Hepatocyte (in vitro differentiated cells): ENCODE data around the gene GMDS. TPM values are rescaled to one million over a fixed set of nuclear protein-coding genes. Genes with fewer than 3 reads are reported as not detected.

Source experiments
- DNase-seq: peaks from one replicate; pipeline ENCODE4 v3.0.0-alpha.2; 2016; ENCODE audit warnings: low spot score
- H2AFZ ChIP-seq: fragments of 200-600 bp; sonication (generic); 2 replicates; pipeline ENCODE4 v1.6.0; 2016; ENCODE audit warnings: antibody characterized with exemption, mild to moderate bottlenecking
- H3K27ac ChIP-seq: fragments of 200-600 bp; sonication (generic); 2 replicates; pipeline ENCODE4 v1.5.1; 2016; ENCODE audit warnings: mild to moderate bottlenecking
- H3K27me3 ChIP-seq: fragments of 200-600 bp; sonication (generic); 2 replicates; pipeline ENCODE4 v1.6.1; 2016
- H3K36me3 ChIP-seq: fragments of 200-600 bp; sonication (generic); replicated peaks from 2 replicates; pipeline ENCODE4 v1.5.1; 2016; ENCODE audit warnings: low read depth; ENCODE audit not compliant: insufficient read depth
- H3K4me1 ChIP-seq: fragments of 200-600 bp; sonication (generic); 2 replicates; pipeline ENCODE4 v1.5.1; 2016; ENCODE audit warnings: mild to moderate bottlenecking, moderate library complexity; ENCODE audit not compliant: insufficient read depth
- H3K4me2 ChIP-seq: fragments of 200-600 bp; sonication (generic); 2 replicates; pipeline ENCODE4 v1.6.0; 2016
- H3K4me3 ChIP-seq: fragments of 200-600 bp; sonication (generic); 2 replicates; pipeline ENCODE4 v1.5.1; 2016; ENCODE audit warnings: mild to moderate bottlenecking
- H3K79me2 ChIP-seq: fragments of 200-600 bp; sonication (generic); 2 replicates; pipeline ENCODE4 v1.6.0; 2017; ENCODE audit warnings: mild to moderate bottlenecking
- H3K9me2 ChIP-seq: fragments of 200-600 bp; sonication (generic); replicated peaks from 2 replicates; pipeline ENCODE4 v1.6.0; 2017; ENCODE audit warnings: mild to moderate bottlenecking; ENCODE audit not compliant: insufficient read depth
- H3K9me3 ChIP-seq: fragments of 200-600 bp; sonication (generic); 2 replicates; pipeline ENCODE4 v1.5.1; 2016; ENCODE audit warnings: low read depth, mild to moderate bottlenecking
- H4K20me1 ChIP-seq: fragments of 200-600 bp; sonication (generic); 2 replicates; pipeline ENCODE4 v1.6.0; 2016; ENCODE audit warnings: mild to moderate bottlenecking; ENCODE audit not compliant: insufficient read depth, poor library complexity, severe bottlenecking
- EZH2 ChIP-seq: fragments of 200-600 bp; sonication (generic); IDR thresholded peaks from 2 replicates; pipeline ENCODE4 v1.6.1; 2016; ENCODE audit warnings: antibody characterized with exemption, mild to moderate bottlenecking, borderline replicate concordance
- EZH2phosphoT487 ChIP-seq: fragments of 200-600 bp; sonication (generic); IDR thresholded peaks from one replicate; pipeline ENCODE4 v1.6.1; 2018; ENCODE audit warnings: antibody characterized with exemption, mild to moderate bottlenecking, low read depth, moderate library complexity; ENCODE audit not compliant: unreplicated experiment, severe bottlenecking
- WGBS: methylation state at CpG from one replicate; pipeline ENCODE4 v1.1.6; 2016; ENCODE audit warnings: low lambda C conversion rate; ENCODE audit errors: missing lambda C conversion rate; 5-methylcytosine and 5-hydroxymethylcytosine counted together
- polyA plus RNA-seq: library from polyadenylated mRNA; unstranded; fragments of >200 nt; fragmentation: Nextera tagmentation; extraction: Ambion mirVana; gene quantifications from 2 replicates; pipeline ENCODE4 v1.2.1, GENCODE V29; 2016
- total RNA-seq: library from RNA; depleted of rRNA; stranded (reverse); fragments of >200 nt; gene quantifications from 2 replicates; pipeline ENCODE4 v1.2.3, GENCODE V29; 2014
- TF ChIP-seq, protein P1 (sequence below): fragments of 200-600 bp; sonication (generic); IDR thresholded peaks from 2 replicates; pipeline ENCODE4 v1.5.1; 2016; ENCODE audit warnings: antibody characterized with exemption, mild to moderate bottlenecking; ENCODE audit not compliant: poor library complexity

Gene GMDS
- total and polyA plus RNA-seq, 2 experiments from 2014 or later: 20.7 to 32.6 TPM

DNA sequence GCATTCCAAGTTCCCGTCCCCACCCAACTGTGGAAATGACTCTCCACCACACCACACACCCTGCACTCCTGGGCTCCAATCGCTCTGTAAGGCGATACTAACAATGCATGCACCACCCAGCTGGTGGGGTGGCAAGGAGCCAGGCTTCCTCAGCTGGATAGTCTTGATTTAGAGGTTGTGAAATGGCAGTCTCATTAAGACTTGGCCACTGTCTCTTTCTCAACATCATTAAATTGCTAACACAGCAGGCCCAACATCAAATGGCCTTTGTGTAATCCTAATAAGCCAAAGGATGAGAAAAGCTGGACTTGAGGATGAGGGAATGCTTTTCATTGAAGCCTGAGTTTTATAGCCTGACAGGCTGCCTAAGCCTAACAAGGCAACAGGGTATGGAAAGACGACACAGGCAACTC is 223.7 kb downstream of the GMDS start:
- Histone ChIP-seq H3K4me2 (no peak overlapping the region), H3K4me3 (no peak overlapping the region), H3K9me3 (no peaks in the 10 kb centered on the region), H4K20me1 (no peaks in the 10 kb centered on the region), H3K9me2 (no peaks in the 10 kb centered on the region), H3K27me3 (no peaks in the 10 kb centered on the region), H3K4me1 (peaks cover 3% of the 10 kb centered on the region), H3K27ac (no peak overlapping the region), H2AFZ (no peak overlapping the region), H3K36me3 (no peaks in the 10 kb centered on the region), H3K79me2 (no peaks in the 10 kb centered on the region)
- WGBS: 70% methylated on average over 4 of the region's 4 CpGs
- peak; percentile 14 for DNase-seq
- TF ChIP-seq, protein P1, sequence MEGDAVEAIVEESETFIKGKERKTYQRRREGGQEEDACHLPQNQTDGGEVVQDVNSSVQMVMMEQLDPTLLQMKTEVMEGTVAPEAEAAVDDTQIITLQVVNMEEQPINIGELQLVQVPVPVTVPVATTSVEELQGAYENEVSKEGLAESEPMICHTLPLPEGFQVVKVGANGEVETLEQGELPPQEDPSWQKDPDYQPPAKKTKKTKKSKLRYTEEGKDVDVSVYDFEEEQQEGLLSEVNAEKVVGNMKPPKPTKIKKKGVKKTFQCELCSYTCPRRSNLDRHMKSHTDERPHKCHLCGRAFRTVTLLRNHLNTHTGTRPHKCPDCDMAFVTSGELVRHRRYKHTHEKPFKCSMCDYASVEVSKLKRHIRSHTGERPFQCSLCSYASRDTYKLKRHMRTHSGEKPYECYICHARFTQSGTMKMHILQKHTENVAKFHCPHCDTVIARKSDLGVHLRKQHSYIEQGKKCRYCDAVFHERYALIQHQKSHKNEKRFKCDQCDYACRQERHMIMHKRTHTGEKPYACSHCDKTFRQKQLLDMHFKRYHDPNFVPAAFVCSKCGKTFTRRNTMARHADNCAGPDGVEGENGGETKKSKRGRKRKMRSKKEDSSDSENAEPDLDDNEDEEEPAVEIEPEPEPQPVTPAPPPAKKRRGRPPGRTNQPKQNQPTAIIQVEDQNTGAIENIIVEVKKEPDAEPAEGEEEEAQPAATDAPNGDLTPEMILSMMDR: no peak
- TF ChIP-seq EZH2phosphoT487 (no peak), EZH2 (no peak)

DNA sequence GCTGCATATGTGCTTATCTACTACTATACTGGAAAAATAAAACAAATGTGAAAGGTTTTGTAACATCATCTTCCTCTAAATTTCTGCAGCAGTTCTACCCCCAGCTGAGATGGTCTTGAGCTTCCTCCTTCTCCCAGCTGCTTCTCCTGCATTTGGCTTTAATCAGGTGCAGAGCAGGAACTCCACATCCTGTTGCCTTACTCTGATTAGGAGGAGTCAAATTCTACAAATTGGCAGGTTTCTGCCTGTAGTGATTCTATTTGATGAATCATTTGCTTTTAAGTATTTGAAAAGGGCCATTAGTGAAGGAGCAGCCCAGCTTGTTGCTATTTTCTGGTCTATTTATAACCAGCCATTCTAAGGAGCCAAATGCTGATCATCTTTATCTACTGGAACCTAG is 224.5 kb downstream of the GMDS start:
- H4K20me1 ChIP-seq: no peaks in the 10 kb centered on the region
- H3K4me1 ChIP-seq: peaks cover 3% of the 10 kb centered on the region
- no peaks in the 10 kb centered on the region for H3K9me3 ChIP-seq
- no peak overlapping the region for H3K4me2 ChIP-seq
- TF ChIP-seq EZH2 (no peak), EZH2phosphoT487 (no peak)
- TF ChIP-seq, protein P1: no peak
- H3K9me2 ChIP-seq: no peaks in the 10 kb centered on the region
- H3K36me3 ChIP-seq: no peaks in the 10 kb centered on the region
- no peak for DNase-seq
- H3K79me2 ChIP-seq: no peaks in the 10 kb centered on the region
- H3K27ac ChIP-seq: no peak overlapping the region
- no peak overlapping the region for H3K4me3 ChIP-seq
- no peak overlapping the region for H2AFZ ChIP-seq
- H3K27me3 ChIP-seq: no peaks in the 10 kb centered on the region

DNA sequence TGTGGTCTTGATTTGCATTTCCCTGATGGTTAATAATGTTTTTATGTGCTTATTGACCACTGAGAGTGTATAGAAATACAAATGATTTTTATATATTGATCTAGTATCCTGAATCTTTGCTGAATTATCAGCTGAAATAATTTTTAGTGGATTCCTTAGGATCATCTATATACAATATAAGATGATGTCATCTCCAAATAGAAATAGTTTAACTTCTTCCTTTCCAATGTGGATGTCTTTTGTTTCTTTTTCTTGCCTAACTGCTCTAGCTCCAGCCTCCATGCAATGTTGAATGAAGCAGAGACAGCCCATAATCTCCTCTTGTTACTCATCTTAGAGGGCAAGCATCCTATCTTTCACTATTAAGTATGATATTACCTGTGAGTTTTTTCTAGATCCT is 226.4 kb downstream of the GMDS start:
- Histone ChIP-seq H3K79me2 (no peaks in the 10 kb centered on the region), H3K9me2 (no peaks in the 10 kb centered on the region), H3K4me1 (peaks cover 3% of the 10 kb centered on the region), H3K4me2 (no peak overlapping the region), H3K9me3 (no peaks in the 10 kb centered on the region), H3K27ac (no peak overlapping the region), H3K27me3 (no peaks in the 10 kb centered on the region), H4K20me1 (no peaks in the 10 kb centered on the region), H2AFZ (no peak overlapping the region), H3K36me3 (no peaks in the 10 kb centered on the region), H3K4me3 (no peak overlapping the region)
- no peak for TF ChIP-seq EZH2
- TF ChIP-seq, protein P1: no peak
- no peak for TF ChIP-seq EZH2phosphoT487
- DNase-seq: no peak

DNA sequence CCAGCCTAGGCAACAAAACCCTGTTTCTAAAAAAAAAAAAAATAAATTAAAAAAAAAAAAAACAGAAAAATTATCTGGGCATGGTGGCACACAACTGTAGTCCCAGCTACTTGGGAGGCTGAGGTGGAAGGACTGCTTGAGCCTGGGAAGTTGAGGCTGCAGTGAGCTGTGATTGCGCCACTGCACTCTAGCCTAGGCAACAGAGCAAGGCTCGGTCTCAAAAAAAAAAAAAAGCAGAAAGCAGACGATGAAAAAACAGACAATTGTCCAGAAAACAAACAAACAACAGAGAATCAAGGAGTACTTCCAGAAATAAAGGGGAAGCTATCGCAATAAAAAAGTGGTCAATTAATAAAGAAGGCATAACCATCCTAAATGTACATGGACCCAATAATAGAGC is 229.4 kb downstream of the GMDS start:
- H3K4me1 ChIP-seq: no peaks in the 10 kb centered on the region
- no peak overlapping the region for H3K4me3 ChIP-seq
- H3K9me2 ChIP-seq: no peaks in the 10 kb centered on the region
- DNase-seq: no peak
- no peaks in the 10 kb centered on the region for H3K9me3 ChIP-seq
- no peaks in the 10 kb centered on the region for H3K27me3 ChIP-seq
- no peak overlapping the region for H3K27ac ChIP-seq
- H3K79me2 ChIP-seq: no peaks in the 10 kb centered on the region
- TF ChIP-seq EZH2phosphoT487 (no peak), EZH2 (no peak)
- TF ChIP-seq, protein P1: no peak
- WGBS: 95% methylated on average over 4 of the region's 4 CpGs
- H2AFZ ChIP-seq: no peak overlapping the region
- no peaks in the 10 kb centered on the region for H4K20me1 ChIP-seq
- H3K4me2 ChIP-seq: no peak overlapping the region
- no peaks in the 10 kb centered on the region for H3K36me3 ChIP-seq
